ENCODE measurements around the gene RASSF4. TPM values are rescaled to one million over a fixed set of nuclear protein-coding genes. Genes with fewer than 3 reads are reported as not detected.

The RASSF4 gene
- total RNA-seq, 1 donor from 2014 or later, result 40.0 TPM

GRCh38 chr10:44974082-44974627 is 14.6 kb downstream of the RASSF4 start:
- DNase-seq (ENCODE audit: low spot score in 2 of 2), result no peak
- intact Hi-C loops (cut with DNase I), result loop anchor here (5.0 to 10.0 kb wide), 3 partner anchors 669 to 1299 kb away; no protein-coding TSS in a partner anchor

GRCh38 chr10:44974628-44975430 is 15.2 kb downstream of the RASSF4 start:
- intact Hi-C loops (cut with DNase I), result loop anchor here (1.0 to 10.0 kb wide), 6 partner anchors 16 to 1300 kb away; partner anchors contain the start of gene RASSF4
- peak in 1 of 2 donors; percentile 88 for DNase-seq (ENCODE audit: low spot score in 2 of 2)
- Histone ChIP-seq H3K9me3 (no peaks in the 10 kb centered on the region), H3K27ac (peak overlapping the region; percentile 89 to 91), H3K4me3 (peak overlapping the region; percentile 47 to 77), H3K27me3 (no peaks in the 10 kb centered on the region), H3K4me1 (peaks cover 13 to 24% of the 10 kb centered on the region in 2 donors), H3K36me3 (peaks cover 16 to 48% of the 10 kb centered on the region in 2 donors)
- TF ChIP-seq CTCF (IDR thresholded peaks at IDR 0.05), result peak; percentile 94 to 97 (median 97)

More at GRCh38 chr10:44974082-44974627, 14.6 kb downstream of the RASSF4 start:
- Histone ChIP-seq H3K27ac (peak overlapping the region; percentile 89 to 91), H3K27me3 (no peaks in the 10 kb centered on the region), H3K36me3 (peaks cover 16 to 55% of the 10 kb centered on the region in 2 donors), H3K4me3 (peak overlapping the region; percentile 47 to 77), H3K9me3 (no peaks in the 10 kb centered on the region), H3K4me1 (peaks cover 6 to 17% of the 10 kb centered on the region in 2 donors)
- no peak for TF ChIP-seq CTCF (IDR thresholded peaks at IDR 0.05)

GRCh38 chr10:44975431-44976331 is 16.1 kb downstream of the RASSF4 start:
- Histone ChIP-seq H3K27ac (peak overlapping the region; percentile 89 to 91), H3K36me3 (peaks cover 16 to 42% of the 10 kb centered on the region in 2 donors), H3K4me1 (peaks cover 22 to 32% of the 10 kb centered on the region in 2 donors), H3K4me3 (peak overlapping the region; percentile 71 to 77), H3K9me3 (no peaks in the 10 kb centered on the region), H3K27me3 (no peaks in the 10 kb centered on the region)
- intact Hi-C loops (cut with DNase I), result loop anchor here (1.0 to 10.0 kb wide), 5 partner anchors 16 to 1301 kb away; partner anchors contain the start of gene RASSF4
- TF ChIP-seq CTCF (IDR thresholded peaks at IDR 0.05), result no peak
- DNase-seq (ENCODE audit: low spot score in 2 of 2), result no peak

- H3K27me3 ChIP-seq, result no peaks in the 10 kb centered on the region
- peak overlapping the region; percentile 71 to 77 for H3K4me3 ChIP-seq
- TF ChIP-seq CTCF (IDR thresholded peaks at IDR 0.05), result no peak
- H3K9me3 ChIP-seq, result no peaks in the 10 kb centered on the region
- peaks cover 25 to 39% of the 10 kb centered on the region in 2 donors for H3K4me1 ChIP-seq
- H3K27ac ChIP-seq, result peak overlapping the region; percentile 89 to 91
- peaks cover 9 to 33% of the 10 kb centered on the region in 2 donors for H3K36me3 ChIP-seq
- intact Hi-C loops (cut with DNase I), result loop anchor here (5.0 to 10.0 kb wide), 3 partner anchors 114 to 1302 kb away; no protein-coding TSS in a partner anchor
- DNase-seq (ENCODE audit: low spot score in 2 of 2), result no peak
Measured at GRCh38 chr10:44976352-44977198, 17.0 kb downstream of the RASSF4 start.
